Kidney (tissue), 22 donors: ENCODE results near the gene ZFP69. TPM values are rescaled to one million over a fixed set of nuclear protein-coding genes. Genes with fewer than 3 reads are reported as not detected.
A peak's percentile ranks its signal among the peaks of the same experiment; 100 is the strongest.

ENCODE experiments used
- DNase-seq, 5 donors: peaks; one replicate each; pipeline ENCODE4 v3.0.0-alpha.2; 2013 to 2020
- FAIRE-seq: peaks from 2 replicates; lab custom pipeline; 2012; peaks lifted over from hg19 to GRCh38; lab: Jason Lieb, UNC
- H3K27ac ChIP-seq, 2 donors: one replicate each; pipeline ENCODE4 v1.7.0; 2013; ENCODE audit warnings: low read depth in 2 of 2, low read length in 2 of 2, inconsistent platforms in 1 of 2
- H3K27me3 ChIP-seq: one replicate; pipeline ENCODE4 v1.7.1; 2013; ENCODE audit warnings: low read length, inconsistent platforms; ENCODE audit not compliant: control insufficient read depth, insufficient read depth
- H3K36me3 ChIP-seq, 3 donors: one replicate each; pipeline versions ENCODE4 v1.7.0 to v1.7.1; 2013; ENCODE audit warnings: low read length in 3 of 3, control low read depth in 1 of 3, inconsistent platforms in 1 of 3; ENCODE audit not compliant: insufficient read depth in 3 of 3, control insufficient read depth in 2 of 3
- H3K4me1 ChIP-seq, 3 donors: one replicate each; pipeline versions ENCODE4 v1.7.0 to v1.7.1; 2013; ENCODE audit warnings: low read length in 3 of 3, inconsistent platforms in 1 of 3, low read depth in 1 of 3; ENCODE audit not compliant: control insufficient read depth in 2 of 3, insufficient read depth in 2 of 3
- H3K4me3 ChIP-seq, 3 donors: one replicate each; pipeline versions ENCODE4 v1.7.0 to v1.8.1; 2013; ENCODE audit warnings: low read length in 3 of 3, control low read depth in 1 of 3, inconsistent platforms in 1 of 3
- H3K9ac ChIP-seq, 3 donors: one replicate each; pipeline versions ENCODE4 v1.7.0 to v1.7.1; 2013; ENCODE audit warnings: low read length in 3 of 3, control low read depth in 1 of 3, inconsistent platforms in 1 of 3
- H3K9me3 ChIP-seq, 3 donors: one replicate each; pipeline versions ENCODE4 v1.7.0 to v1.7.1; 2013; ENCODE audit warnings: low read length in 3 of 3, control low read depth in 1 of 3, inconsistent platforms in 1 of 3; ENCODE audit not compliant: control insufficient read depth in 2 of 3, insufficient read depth in 1 of 3
- intact Hi-C: fragments of 100-400 bp; cut with DNase I; formaldehyde crosslinking; loops from one replicate; pipeline ENCODE4 v1.11.1; 2022
- long read RNA-seq, 10 donors: library from polyadenylated mRNA in 1 of 10; unstranded in 1 of 10; transcript quantifications; one replicate each; pipeline ENCODE4 v2.0.0 and lab custom pipeline, GENCODE V29; 2021 to 2026
- polyA plus RNA-seq: library from polyadenylated mRNA; stranded (reverse); fragments of 350-450 nt; fragmentation: Illumina TruSeq; extraction: RNeasy Lipid Tissue Mini Kit (QIAGEN cat#74804); gene quantifications from one replicate; pipeline ENCODE4 v1.2.3, GENCODE V29; 2014; ENCODE audit warnings: low read depth, low replicate concordance; ENCODE audit not compliant: insufficient read depth
- total RNA-seq: library from RNA; stranded (reverse); fragmentation: NEBNext Ultra II Directional; extraction: Animal tissue kit (Norgen Biotek cat#: 25700); gene quantifications from one replicate; pipeline ENCODE4 v1.2.1, GENCODE V29; 2021
- TF ChIP-seq, protein P1 (sequence below): IDR thresholded peaks from 3 replicates; pipeline ENCODE4 v1.5.1; 2012; ENCODE audit warnings: mild to moderate bottlenecking, moderate library complexity, borderline replicate concordance; ENCODE audit not compliant: insufficient read depth; ENCODE audit errors: extremely low read depth
- donor health status: control.
- donor health status: control.
- donor health status: control.
- donor health status: control.
- donor health status: control.
- donor health status: DM: yes; HTN: yes; CAD: no.
- donor health status: Normal renal cell carcinoma (clear cell type).

The ZFP69 gene
- total RNA-seq = 2.9 TPM
- 2.7 TPM for polyA plus RNA-seq
- long read RNA-seq, donor 1 = 0 reads
- long read RNA-seq, donor 2, partial matches to known transcripts = 0 of 2 reads
- long read RNA-seq, donor 2, other reads (novel, unspliced or antisense) = 0 of 2 reads
- long read RNA-seq, donor 3, partial matches to known transcripts = 5 of 5 reads
- long read RNA-seq, donor 3, other reads (novel, unspliced or antisense) = 0 of 5 reads
- long read RNA-seq, donor 4 = 0 reads
- long read RNA-seq, donor 5 = 0 reads
- long read RNA-seq, donor 6 = 0 reads
- long read RNA-seq, donor 7, partial matches to known transcripts = 0 of 5 reads
- long read RNA-seq, donor 7, other reads (novel, unspliced or antisense) = 3 of 5 reads
- long read RNA-seq, donor 8 = 0 reads
- long read RNA-seq, donor 9, partial matches to known transcripts = 0 of 1 reads
- long read RNA-seq, donor 9, other reads (novel, unspliced or antisense) = 0 of 1 reads
- long read RNA-seq, donor 10, partial matches to known transcripts = 0 of 9 reads
- long read RNA-seq, donor 10, other reads (novel, unspliced or antisense) = 9 of 9 reads

DNA sequence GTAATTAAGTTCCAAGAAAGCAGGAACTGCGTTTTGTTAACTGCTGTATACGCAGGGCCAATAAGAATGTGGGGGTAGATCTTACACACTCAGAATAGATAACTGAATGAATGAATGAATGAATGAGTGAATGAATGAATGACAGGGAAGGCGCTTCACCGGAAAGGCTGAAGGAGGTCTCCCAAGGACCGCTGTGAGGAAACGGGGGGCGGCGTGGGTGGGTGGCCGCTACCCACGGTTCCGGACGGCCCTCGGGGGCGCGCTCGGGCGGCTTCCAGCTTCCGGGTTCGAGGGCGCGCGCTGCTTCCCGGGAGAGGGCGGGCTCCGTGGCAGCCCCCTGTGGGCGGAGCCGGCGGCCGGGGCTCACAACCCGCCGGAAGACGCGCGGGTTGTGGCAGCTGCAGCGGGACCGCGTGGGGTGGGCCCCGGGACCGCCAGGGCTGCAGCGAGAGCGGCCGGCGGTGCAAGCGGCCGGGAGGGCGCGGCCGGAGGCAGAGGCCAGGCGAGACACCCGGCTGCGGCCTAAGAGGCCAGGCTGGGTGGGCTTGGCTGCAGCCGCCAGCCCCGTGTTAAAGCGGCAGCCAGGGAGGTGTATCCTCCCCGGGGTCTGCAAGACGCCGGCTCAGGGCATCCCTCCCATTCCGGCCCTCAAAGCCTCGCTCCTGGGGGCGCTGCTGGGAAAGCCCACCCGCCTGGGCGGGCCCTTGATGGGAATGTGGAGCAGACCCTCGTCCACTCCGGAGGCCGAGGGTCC lies at the start of gene ZFP69:
TSS of gene ZFP69 (plus strand) at position 367 of the 754 bp plus-strand sequence. CDS start 2,072 bp downstream, outside the sequence.
- peak within 1 kb of the TSS; percentile 55 to 79 (median 71) for H3K9ac ChIP-seq
- DNase-seq (peak; percentile 73 to 92 (median 84)), FAIRE-seq (no peak)
- peaks cover 0 to 8% (median 4%) of the 10 kb centered on the region in 3 donors for H3K9me3 ChIP-seq
- intact Hi-C loops = no loop called here
- TF ChIP-seq, protein P1, sequence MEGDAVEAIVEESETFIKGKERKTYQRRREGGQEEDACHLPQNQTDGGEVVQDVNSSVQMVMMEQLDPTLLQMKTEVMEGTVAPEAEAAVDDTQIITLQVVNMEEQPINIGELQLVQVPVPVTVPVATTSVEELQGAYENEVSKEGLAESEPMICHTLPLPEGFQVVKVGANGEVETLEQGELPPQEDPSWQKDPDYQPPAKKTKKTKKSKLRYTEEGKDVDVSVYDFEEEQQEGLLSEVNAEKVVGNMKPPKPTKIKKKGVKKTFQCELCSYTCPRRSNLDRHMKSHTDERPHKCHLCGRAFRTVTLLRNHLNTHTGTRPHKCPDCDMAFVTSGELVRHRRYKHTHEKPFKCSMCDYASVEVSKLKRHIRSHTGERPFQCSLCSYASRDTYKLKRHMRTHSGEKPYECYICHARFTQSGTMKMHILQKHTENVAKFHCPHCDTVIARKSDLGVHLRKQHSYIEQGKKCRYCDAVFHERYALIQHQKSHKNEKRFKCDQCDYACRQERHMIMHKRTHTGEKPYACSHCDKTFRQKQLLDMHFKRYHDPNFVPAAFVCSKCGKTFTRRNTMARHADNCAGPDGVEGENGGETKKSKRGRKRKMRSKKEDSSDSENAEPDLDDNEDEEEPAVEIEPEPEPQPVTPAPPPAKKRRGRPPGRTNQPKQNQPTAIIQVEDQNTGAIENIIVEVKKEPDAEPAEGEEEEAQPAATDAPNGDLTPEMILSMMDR = no peak
- no peaks in the 10 kb centered on the region for H3K27me3 ChIP-seq
- H3K36me3 ChIP-seq = no peaks in the 10 kb centered on the region
- H3K4me3 ChIP-seq = peak within 1 kb of the TSS; percentile 71 to 91 (median 80)
- H3K27ac ChIP-seq = no peak within 1 kb of the TSS
- no peaks in the 10 kb centered on the region for H3K4me1 ChIP-seq

DNA sequence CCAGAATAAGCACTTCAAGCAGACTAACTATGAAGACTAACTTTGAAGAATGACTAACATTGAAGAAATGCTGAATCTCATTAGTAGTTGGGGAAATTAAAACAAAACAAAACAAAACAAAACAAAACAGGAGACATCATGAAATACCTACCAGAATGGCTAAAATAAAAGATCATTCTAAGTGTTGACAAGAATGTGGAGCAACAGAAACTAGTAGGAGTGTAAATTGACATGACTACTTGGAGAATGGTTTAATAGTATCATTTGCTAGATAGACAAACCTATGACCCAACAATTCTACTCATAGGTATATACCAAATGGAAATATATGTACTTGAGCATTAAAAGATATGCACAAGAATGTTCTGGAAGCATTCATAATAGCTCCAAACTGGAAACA lies 45.7 kb upstream of the ZFP69 start:
- intact Hi-C loops = no loop called here
- Histone ChIP-seq H3K27me3 (no peaks in the 10 kb centered on the region), H3K27ac (no peak overlapping the region), H3K4me3 (no peak overlapping the region), H3K36me3 (no peaks in the 10 kb centered on the region), H3K9ac (no peak overlapping the region), H3K4me1 (no peaks in the 10 kb centered on the region), H3K9me3 (no peaks in the 10 kb centered on the region)
- DNase-seq (no peak), FAIRE-seq (no peak)
- TF ChIP-seq, protein P1 = no peak

DNA sequence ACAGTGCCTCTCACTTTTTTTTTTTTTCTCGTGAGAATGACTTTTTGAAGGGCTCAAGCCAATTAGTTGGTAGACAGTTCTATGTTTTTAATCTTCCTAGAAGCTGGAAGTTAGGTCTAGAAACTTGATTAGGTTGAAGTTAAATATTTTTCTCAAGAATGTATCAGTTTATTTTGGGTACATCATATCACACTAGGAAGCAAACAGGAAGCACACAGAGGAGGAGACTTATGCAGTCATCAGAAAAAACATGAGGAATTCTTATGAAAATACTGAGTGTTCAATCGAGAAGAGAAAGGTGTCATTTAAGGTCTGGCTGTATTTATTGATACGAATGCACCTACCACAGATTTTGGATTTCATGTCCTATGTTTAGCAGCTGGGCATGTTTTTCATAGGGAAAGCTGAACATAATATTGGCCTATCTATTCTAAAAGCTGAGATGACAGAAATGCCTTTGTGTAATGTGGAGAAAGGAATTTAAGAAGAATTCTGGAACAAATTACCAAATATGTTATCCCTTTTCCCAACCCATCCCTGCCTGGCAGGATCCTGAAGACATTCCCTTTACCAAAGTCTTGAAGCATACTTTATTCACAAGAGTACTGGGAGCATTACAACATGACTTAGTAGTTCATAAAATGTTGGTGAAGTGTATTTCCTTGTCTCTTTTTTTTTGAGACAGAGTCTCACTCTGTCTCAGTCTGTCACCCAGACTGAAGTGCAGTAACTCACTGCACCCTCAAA lies 44.3 kb upstream of the ZFP69 start:
- FAIRE-seq = no peak
- DNase-seq = no peak
- H3K9me3 ChIP-seq = no peaks in the 10 kb centered on the region
- TF ChIP-seq, protein P1 = no peak
- no peaks in the 10 kb centered on the region for H3K27me3 ChIP-seq
- H3K36me3 ChIP-seq = no peaks in the 10 kb centered on the region
- H3K4me3 ChIP-seq = no peak overlapping the region
- intact Hi-C loops = no loop called here
- H3K9ac ChIP-seq = no peak overlapping the region
- H3K27ac ChIP-seq = no peak overlapping the region
- H3K4me1 ChIP-seq = no peaks in the 10 kb centered on the region
